ENCODE results near the gene CEP89. TPM values are rescaled to one million over a fixed set of nuclear protein-coding genes. Genes with fewer than 3 reads are reported as not detected.

Gene CEP89
- total RNA-seq, 1 experiment from 2014 or later = 21.1 TPM

DNA sequence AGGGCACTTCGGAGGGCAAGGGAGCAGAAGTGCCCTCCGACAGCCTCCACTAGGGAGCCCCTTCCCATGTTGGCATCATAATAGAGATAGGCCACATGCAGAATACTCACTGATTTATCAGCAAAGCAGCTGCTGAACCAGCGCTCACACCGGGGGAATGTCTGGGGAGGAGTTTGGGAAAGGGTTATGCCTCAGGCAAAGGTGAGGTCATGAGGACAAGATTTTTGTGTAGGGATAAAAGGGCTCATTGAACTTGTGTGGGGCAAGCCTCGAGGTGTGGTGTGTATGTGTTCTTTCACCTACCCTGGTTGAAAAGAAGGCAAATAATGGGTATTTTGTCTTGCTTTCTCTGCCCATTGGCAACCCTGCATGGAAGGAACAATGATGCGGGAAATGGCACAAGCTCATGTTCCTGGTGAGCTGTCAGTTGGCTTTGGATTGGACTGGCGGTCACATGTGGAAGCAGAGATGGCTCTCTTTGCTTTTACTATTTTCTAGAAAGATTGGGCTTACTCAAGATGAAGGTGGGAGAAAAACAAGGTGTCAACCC, 63.0 kb downstream of the CEP89 start (continued):
- TF ChIP-seq, protein P1, sequence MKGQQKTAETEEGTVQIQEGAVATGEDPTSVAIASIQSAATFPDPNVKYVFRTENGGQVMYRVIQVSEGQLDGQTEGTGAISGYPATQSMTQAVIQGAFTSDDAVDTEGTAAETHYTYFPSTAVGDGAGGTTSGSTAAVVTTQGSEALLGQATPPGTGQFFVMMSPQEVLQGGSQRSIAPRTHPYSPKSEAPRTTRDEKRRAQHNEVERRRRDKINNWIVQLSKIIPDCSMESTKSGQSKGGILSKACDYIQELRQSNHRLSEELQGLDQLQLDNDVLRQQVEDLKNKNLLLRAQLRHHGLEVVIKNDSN (CRISPR knock-in tag; IDR thresholded peaks at IDR 0.05) = no peak
- TF ChIP-seq SOX15 (CRISPR knock-in tag; IDR thresholded peaks at IDR 0.05) = no peak
- TF ChIP-seq, protein P2, sequence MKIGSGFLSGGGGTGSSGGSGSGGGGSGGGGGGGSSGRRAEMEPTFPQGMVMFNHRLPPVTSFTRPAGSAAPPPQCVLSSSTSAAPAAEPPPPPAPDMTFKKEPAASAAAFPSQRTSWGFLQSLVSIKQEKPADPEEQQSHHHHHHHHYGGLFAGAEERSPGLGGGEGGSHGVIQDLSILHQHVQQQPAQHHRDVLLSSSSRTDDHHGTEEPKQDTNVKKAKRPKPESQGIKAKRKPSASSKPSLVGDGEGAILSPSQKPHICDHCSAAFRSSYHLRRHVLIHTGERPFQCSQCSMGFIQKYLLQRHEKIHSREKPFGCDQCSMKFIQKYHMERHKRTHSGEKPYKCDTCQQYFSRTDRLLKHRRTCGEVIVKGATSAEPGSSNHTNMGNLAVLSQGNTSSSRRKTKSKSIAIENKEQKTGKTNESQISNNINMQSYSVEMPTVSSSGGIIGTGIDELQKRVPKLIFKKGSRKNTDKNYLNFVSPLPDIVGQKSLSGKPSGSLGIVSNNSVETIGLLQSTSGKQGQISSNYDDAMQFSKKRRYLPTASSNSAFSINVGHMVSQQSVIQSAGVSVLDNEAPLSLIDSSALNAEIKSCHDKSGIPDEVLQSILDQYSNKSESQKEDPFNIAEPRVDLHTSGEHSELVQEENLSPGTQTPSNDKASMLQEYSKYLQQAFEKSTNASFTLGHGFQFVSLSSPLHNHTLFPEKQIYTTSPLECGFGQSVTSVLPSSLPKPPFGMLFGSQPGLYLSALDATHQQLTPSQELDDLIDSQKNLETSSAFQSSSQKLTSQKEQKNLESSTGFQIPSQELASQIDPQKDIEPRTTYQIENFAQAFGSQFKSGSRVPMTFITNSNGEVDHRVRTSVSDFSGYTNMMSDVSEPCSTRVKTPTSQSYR (CRISPR knock-in tag; IDR thresholded peaks at IDR 0.05) = no peak
- TF ChIP-seq, protein P3, sequence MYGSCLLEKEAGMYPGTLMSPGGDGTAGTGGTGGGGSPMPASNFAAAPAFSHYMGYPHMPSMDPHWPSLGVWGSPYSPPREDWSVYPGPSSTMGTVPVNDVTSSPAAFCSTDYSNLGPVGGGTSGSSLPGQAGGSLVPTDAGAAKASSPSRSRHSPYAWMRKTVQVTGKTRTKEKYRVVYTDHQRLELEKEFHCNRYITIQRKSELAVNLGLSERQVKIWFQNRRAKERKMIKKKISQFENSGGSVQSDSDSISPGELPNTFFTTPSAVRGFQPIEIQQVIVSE (CRISPR knock-in tag; IDR thresholded peaks at IDR 0.05; ENCODE audit: borderline replicate concordance) = no peak

- Mint-ChIP-seq H3K27me3 (ENCODE audit: low read depth) (no peaks in the 10 kb centered on the region), H3K36me3 (peaks cover 3% of the 10 kb centered on the region; the same call in 1 of the 2 replicates), H3K9me3 (no peaks in the 10 kb centered on the region), H3K4me1 (peaks cover 18% of the 10 kb centered on the region), H3K27ac (peak overlapping the region; percentile 19), H3K4me3 (peak overlapping the region; percentile 44)
- POLR2A ChIA-PET = no interaction called here
- CTCF ChIA-PET = interaction anchor here (1.0 kb wide), 1 partner anchor 181 kb away, joined by 4 read pairs; no protein-coding TSS in a partner anchor
- DNase-seq (ENCODE audit: low spot score) = peak; percentile 38
- peak; percentile 65 for ATAC-seq
- no peak for TF ChIP-seq RELA (CRISPR knock-in tag; IDR thresholded peaks at IDR 0.05; ENCODE audit: borderline replicate concordance)
- no peak for TF ChIP-seq SP1 (CRISPR knock-in tag; conservative IDR thresholded peaks at IDR 0.05)
- TF ChIP-seq, protein P4, sequence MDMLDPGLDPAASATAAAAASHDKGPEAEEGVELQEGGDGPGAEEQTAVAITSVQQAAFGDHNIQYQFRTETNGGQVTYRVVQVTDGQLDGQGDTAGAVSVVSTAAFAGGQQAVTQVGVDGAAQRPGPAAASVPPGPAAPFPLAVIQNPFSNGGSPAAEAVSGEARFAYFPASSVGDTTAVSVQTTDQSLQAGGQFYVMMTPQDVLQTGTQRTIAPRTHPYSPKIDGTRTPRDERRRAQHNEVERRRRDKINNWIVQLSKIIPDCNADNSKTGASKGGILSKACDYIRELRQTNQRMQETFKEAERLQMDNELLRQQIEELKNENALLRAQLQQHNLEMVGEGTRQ (CRISPR knock-in tag; IDR thresholded peaks at IDR 0.05) = no peak
- 0 out of 2 replicates have a peak, but pooled peaks have one; percentile 31 for TF ChIP-seq FOXK1 (CRISPR knock-in tag; IDR thresholded peaks at IDR 0.05)
- TF ChIP-seq CREB1 (CRISPR knock-in tag; IDR thresholded peaks at IDR 0.05) = no peak
These were observed 69.3 kb downstream of the CEP89 start for GRCh38 chr19:32902448-32902847.

DNA sequence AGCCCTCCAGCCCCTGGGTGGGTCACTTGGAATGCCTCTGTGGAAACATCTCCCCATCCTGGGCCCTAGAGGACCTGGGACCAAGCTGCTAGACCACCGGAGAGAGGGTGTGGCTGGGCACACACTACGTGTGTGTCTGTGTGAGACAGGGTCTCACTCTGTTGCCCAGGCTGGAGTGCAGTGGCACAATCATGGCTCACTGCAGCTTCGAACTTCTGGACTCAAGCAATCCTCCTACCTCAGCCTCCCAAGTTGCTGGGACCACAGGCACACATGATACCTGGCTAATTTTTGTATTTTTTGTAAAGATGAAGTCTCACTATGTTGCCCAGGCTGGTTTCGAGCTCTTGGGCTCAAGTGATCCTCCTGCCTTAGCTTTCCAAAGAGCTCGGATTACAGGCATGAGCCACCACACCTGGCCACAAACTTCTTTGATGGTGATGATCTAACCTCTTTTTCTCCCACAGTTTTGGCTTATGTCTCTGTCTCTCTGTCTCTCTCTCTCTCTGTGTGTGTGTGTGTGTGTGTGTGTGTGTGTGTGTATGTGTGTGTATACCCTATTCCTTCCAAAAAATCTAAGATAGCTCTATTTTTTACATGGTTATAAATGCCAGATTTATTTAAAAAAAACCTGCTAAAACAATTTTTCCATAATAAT, 70.1 kb downstream of the CEP89 start:
- Mint-ChIP-seq H3K27ac (peak overlapping the region; percentile 23; the same call in 1 of the 2 replicates), H3K9me3 (no peaks in the 10 kb centered on the region), H3K27me3 (ENCODE audit: low read depth) (no peaks in the 10 kb centered on the region), H3K4me3 (no peak overlapping the region), H3K36me3 (peaks cover 3% of the 10 kb centered on the region; the same call in 1 of the 2 replicates), H3K4me1 (peaks cover 24% of the 10 kb centered on the region)
- DNase-seq (ENCODE audit: low spot score) (no peak), ATAC-seq (no peak)
- TF ChIP-seq, protein P5, sequence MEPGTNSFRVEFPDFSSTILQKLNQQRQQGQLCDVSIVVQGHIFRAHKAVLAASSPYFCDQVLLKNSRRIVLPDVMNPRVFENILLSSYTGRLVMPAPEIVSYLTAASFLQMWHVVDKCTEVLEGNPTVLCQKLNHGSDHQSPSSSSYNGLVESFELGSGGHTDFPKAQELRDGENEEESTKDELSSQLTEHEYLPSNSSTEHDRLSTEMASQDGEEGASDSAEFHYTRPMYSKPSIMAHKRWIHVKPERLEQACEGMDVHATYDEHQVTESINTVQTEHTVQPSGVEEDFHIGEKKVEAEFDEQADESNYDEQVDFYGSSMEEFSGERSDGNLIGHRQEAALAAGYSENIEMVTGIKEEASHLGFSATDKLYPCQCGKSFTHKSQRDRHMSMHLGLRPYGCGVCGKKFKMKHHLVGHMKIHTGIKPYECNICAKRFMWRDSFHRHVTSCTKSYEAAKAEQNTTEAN (CRISPR knock-in tag; IDR thresholded peaks at IDR 0.05) = no peak
- peak; percentile 98 for TF ChIP-seq ZNF121 (CRISPR knock-in tag; IDR thresholded peaks at IDR 0.05)
- TF ChIP-seq, protein P3 (CRISPR knock-in tag; IDR thresholded peaks at IDR 0.05; ENCODE audit: borderline replicate concordance) = no peak
- TF ChIP-seq MLX (CRISPR knock-in tag; IDR thresholded peaks at IDR 0.05) = no peak
- POLR2A ChIA-PET = no interaction called here
- CTCF ChIA-PET = no interaction called here
